ENCODE data around the gene UROC1. TPM values are rescaled to one million over a fixed set of nuclear protein-coding genes. Genes with fewer than 3 reads are reported as not detected.

The UROC1 gene
- total RNA-seq, 1 experiment from 2014 or later = not detected

DNA sequence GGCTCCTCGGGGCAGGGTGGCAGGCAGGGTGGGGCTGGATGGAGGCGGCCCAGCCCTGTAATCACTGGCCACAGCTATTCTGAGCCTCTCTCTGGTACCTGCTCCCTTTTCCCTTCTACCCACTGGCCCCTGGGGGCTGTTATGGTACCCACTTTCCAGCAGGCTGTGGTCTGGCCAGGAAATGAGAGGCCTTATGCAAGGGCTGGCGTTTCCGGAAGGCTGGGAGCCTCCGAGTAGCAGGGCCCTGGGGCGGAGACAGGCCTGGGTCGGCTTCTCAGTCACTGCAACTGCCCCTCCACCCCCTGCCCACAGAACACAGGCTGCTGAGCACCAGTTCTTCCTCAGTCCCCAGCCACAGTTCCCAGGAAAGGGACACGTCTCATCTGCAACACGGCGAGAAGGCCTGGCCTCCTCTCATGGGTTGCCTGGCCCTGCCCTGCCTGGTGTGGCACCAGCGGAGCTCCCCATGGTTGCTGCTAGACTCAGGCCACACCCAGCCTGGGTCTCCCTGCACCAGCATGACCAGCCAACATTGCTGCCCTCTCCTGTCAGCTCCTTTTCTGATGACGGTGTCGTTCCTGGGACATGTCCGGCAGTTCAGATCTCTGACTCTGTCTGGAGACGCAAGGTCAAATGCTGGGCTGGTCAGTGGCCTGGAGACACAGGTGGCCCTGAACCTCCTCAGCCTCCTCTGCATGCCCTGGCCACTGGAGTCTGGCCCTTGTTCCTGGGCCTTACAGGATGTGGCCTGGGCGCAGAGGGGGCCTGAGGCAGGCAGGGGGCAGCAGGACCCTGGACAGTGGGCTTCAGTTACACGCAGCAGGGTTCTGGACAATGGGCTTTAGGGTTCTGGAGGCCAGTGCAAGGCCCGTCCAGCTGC, 12.8 kb upstream of the UROC1 start:
- ChIA-PET POLR2A (no interaction called here), CTCF (interaction anchor here (0.9 kb wide), 1 partner anchor 12 kb away, joined by 3 read pairs; no protein-coding TSS in a partner anchor)
- Mint-ChIP-seq H3K36me3 (ENCODE audit: insufficient read depth, unreplicated experiment) (no peaks in the 10 kb centered on the region), H3K4me1 (ENCODE audit: insufficient read depth, unreplicated experiment) (no peaks in the 10 kb centered on the region), H3K27me3 (ENCODE audit: insufficient read depth, unreplicated experiment) (peaks cover 41% of the 10 kb centered on the region), H3K27ac (ENCODE audit: low read depth, unreplicated experiment) (no peak overlapping the region), H3K4me3 (ENCODE audit: unreplicated experiment) (no peak overlapping the region), H3K9me3 (ENCODE audit: unreplicated experiment) (no peaks in the 10 kb centered on the region)
- TF ChIP-seq, protein P1, sequence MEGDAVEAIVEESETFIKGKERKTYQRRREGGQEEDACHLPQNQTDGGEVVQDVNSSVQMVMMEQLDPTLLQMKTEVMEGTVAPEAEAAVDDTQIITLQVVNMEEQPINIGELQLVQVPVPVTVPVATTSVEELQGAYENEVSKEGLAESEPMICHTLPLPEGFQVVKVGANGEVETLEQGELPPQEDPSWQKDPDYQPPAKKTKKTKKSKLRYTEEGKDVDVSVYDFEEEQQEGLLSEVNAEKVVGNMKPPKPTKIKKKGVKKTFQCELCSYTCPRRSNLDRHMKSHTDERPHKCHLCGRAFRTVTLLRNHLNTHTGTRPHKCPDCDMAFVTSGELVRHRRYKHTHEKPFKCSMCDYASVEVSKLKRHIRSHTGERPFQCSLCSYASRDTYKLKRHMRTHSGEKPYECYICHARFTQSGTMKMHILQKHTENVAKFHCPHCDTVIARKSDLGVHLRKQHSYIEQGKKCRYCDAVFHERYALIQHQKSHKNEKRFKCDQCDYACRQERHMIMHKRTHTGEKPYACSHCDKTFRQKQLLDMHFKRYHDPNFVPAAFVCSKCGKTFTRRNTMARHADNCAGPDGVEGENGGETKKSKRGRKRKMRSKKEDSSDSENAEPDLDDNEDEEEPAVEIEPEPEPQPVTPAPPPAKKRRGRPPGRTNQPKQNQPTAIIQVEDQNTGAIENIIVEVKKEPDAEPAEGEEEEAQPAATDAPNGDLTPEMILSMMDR (IDR thresholded peaks at IDR 0.05; ENCODE audit: unreplicated experiment) = no peak
- no peak for DNase-seq (ENCODE audit: unreplicated experiment)
- intact Hi-C loops (cut with micrococcal nuclease) = no loop called here
- no TSS peak for BruUV-seq (replicated peaks)

DNA sequence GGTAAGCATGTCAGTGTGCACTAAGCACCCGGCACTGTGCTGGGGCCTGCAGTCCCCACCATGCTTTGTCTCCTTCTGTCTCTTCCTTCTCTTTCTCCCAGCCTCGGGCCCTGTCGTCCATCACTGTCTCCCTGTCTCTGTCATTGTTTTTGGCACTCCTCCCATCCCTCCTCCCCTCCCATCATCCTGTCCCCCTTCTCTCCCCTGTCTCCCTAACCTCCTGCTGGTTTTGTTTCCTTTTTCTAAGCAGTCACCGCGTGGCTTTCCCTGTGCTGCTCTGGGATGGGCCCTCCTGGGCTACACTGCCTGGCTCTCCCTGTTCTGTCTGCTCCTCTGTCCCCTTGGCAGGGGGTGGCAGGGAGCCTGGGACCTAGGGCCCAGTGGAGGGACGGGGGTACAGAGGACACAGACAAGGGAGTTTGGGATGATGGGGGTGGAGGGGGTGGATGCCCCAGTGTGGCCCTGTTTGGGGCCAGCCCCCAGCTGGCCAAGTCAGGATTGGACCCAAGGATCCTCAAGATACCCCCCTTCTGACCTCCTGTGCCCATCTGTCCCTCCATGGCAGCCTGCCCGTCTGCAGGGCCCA, 12.1 kb upstream of the UROC1 start:
- Mint-ChIP-seq H3K4me1 (ENCODE audit: insufficient read depth, unreplicated experiment) (no peaks in the 10 kb centered on the region), H3K4me3 (ENCODE audit: unreplicated experiment) (no peak overlapping the region), H3K27ac (ENCODE audit: low read depth, unreplicated experiment) (no peak overlapping the region), H3K36me3 (ENCODE audit: insufficient read depth, unreplicated experiment) (no peaks in the 10 kb centered on the region), H3K9me3 (ENCODE audit: unreplicated experiment) (no peaks in the 10 kb centered on the region), H3K27me3 (ENCODE audit: insufficient read depth, unreplicated experiment) (peaks cover 33% of the 10 kb centered on the region)
- DNase-seq (ENCODE audit: unreplicated experiment) = no peak
- ChIA-PET POLR2A (no interaction called here), CTCF (no interaction called here)
- BruUV-seq (replicated peaks) = no TSS peak
- intact Hi-C loops (cut with micrococcal nuclease) = no loop called here
- TF ChIP-seq, protein P1 (IDR thresholded peaks at IDR 0.05; ENCODE audit: unreplicated experiment) = no peak

DNA sequence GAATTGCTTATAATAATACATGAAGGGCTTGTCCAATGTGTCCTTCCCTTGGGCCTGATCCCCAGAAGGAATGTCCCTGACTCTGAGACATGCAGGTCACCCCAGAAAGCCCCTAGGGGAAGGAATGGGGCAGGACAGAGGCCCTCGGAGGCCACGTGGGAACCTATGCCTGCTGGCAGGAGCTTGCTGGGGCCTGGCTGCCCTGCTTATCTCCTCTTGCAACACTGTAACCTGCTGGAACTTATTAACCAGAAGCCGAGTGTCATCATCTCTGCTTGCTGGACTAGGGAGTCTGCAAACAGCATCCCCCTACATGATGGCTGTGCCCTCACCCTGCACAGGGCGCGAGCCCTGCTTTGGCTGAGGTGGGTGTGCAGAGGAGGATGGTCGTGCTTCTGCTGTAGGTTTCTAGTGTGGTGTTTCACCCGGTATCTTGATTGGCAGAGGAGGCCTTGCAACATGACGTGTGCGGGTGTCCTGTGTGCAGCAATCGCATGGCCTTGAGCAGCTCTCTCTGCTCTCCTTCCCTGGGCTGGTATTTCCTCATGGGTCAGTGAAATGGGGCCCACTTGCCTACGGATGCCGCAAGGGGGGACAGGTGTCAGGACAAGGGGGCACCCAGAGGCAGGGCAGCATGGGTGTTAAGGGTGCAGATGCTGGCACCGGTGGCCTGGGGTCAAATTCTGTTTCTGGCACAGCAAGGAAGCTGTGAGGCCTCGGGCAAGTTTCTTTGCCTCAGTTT, 11.4 kb upstream of the UROC1 start:
- no peak overlapping the region for H3K4me3 Mint-ChIP-seq (ENCODE audit: unreplicated experiment)

More for the DNA sequence above, 11.4 kb upstream of the UROC1 start:
- TF ChIP-seq, protein P1 (IDR thresholded peaks at IDR 0.05; ENCODE audit: unreplicated experiment) = no peak
- H3K9me3 Mint-ChIP-seq (ENCODE audit: unreplicated experiment) = no peaks in the 10 kb centered on the region
- ChIA-PET POLR2A (no interaction called here), CTCF (interaction anchor here (0.6 kb wide), 1 partner anchor 452 kb away, joined by 3 read pairs; no protein-coding TSS in a partner anchor)
- no peak overlapping the region for H3K27ac Mint-ChIP-seq (ENCODE audit: low read depth, unreplicated experiment)
- no TSS peak for BruUV-seq (replicated peaks)
- peaks cover 26% of the 10 kb centered on the region for H3K27me3 Mint-ChIP-seq (ENCODE audit: insufficient read depth, unreplicated experiment)
- no peak for DNase-seq (ENCODE audit: unreplicated experiment)
- H3K36me3 Mint-ChIP-seq (ENCODE audit: insufficient read depth, unreplicated experiment) = no peaks in the 10 kb centered on the region
- intact Hi-C loops (cut with micrococcal nuclease) = no loop called here
- no peaks in the 10 kb centered on the region for H3K4me1 Mint-ChIP-seq (ENCODE audit: insufficient read depth, unreplicated experiment)
